Tibial nerve (tissue), 4 donors: Measurements from ENCODE around the gene FBLIM1. TPM values are rescaled to one million over a fixed set of nuclear protein-coding genes. Genes with fewer than 3 reads are reported as not detected.

Experiments used
- DNase-seq, 2 donors: peaks; one replicate each; pipeline ENCODE4 v3.0.0-alpha.2; 2019; ENCODE audit warnings: low spot score in 2 of 2
- H3K27ac ChIP-seq, 4 donors: fragments of 200-600 bp; sonication (generic) in 3 of 4; one replicate each; pipeline ENCODE4 v1.5.1; 2017 to 2019; ENCODE audit warnings: mild to moderate bottlenecking in 1 of 4
- H3K27me3 ChIP-seq, 2 donors: fragments of 200-600 bp; sonication (generic) in 1 of 2; one replicate each; pipeline versions ENCODE4 v1.5.1 to v1.6.0; 2017 to 2019
- H3K36me3 ChIP-seq, 3 donors: fragments of 200-600 bp; sonication (generic); one replicate each; pipeline ENCODE4 v1.5.1; 2018 to 2019
- H3K4me1 ChIP-seq, 4 donors: fragments of 200-600 bp; sonication (generic) in 3 of 4; one replicate each; pipeline ENCODE4 v1.5.1; 2017 to 2019
- H3K4me3 ChIP-seq, 4 donors: fragments of 200-600 bp; sonication (generic) in 3 of 4; one replicate each; pipeline ENCODE4 v1.5.1; 2017 to 2019; ENCODE audit warnings: mild to moderate bottlenecking in 1 of 4, moderate library complexity in 1 of 4
- H3K9me3 ChIP-seq, 4 donors: fragments of 200-600 bp; sonication (generic) in 3 of 4; one replicate each; pipeline ENCODE4 v1.5.1; 2017 to 2019
- CTCF ChIP-seq, 5 experiments: fragments of 200-600 bp in 3 of 5; fragments of 450-650 bp in 2 of 5; sonication (generic) in 3 of 5; IDR thresholded peaks; one replicate each; pipeline ENCODE4 v1.5.1; 2016 to 2019; ENCODE audit warnings: antibody characterized with exemption in 5 of 5, mild to moderate bottlenecking in 3 of 5, moderate library complexity in 2 of 5
- EP300 ChIP-seq, 2 donors: sonication (generic); formaldehyde crosslinking; IDR thresholded peaks; one replicate each; pipeline ENCODE4 v1.6.1; 2017; ENCODE audit warnings: antibody characterized with exemption in 2 of 2, mild to moderate bottlenecking in 1 of 2
- POLR2A ChIP-seq, 2 donors: fragments of 450-650 bp; IDR thresholded peaks; one replicate each; pipeline ENCODE4 v1.6.1; 2017; ENCODE audit warnings: antibody characterized with exemption in 2 of 2, mild to moderate bottlenecking in 2 of 2, moderate library complexity in 2 of 2
- WGBS, 2 donors: methylation state at CpG; one replicate each; pipeline ENCODE4 v1.1.5; 2018; 5-methylcytosine and 5-hydroxymethylcytosine counted together
- total RNA-seq, 4 donors: library from RNA; depleted of rRNA; stranded (reverse); fragments of >200 nt; gene quantifications; one replicate each; pipeline ENCODE4 v1.1.0, GENCODE V29; 2016

The FBLIM1 gene
- total RNA-seq, 4 donors from 2014 or later: 33.3 to 46.5 (median 44.1) TPM

GRCh38 chr1:15717418-15718125, 41.0 kb upstream of the FBLIM1 start:
- no peak overlapping the region for H3K4me3 ChIP-seq
- TF ChIP-seq CTCF (IDR thresholded peaks at IDR 0.05) (no peak), POLR2A (IDR thresholded peaks at IDR 0.05) (no peak), EP300 (IDR thresholded peaks at IDR 0.05) (no peak)
- WGBS, 2 donors: 89 to 90% methylated on average over 9 to 11 of the region's 11 CpGs
- H3K27ac ChIP-seq: no peak overlapping the region
- H3K36me3 ChIP-seq: peaks cover 0 to 68% (median 17%) of the 10 kb centered on the region in 3 donors
- H3K27me3 ChIP-seq: no peaks in the 10 kb centered on the region
- H3K9me3 ChIP-seq: no peaks in the 10 kb centered on the region
- no peak for DNase-seq
- H3K4me1 ChIP-seq: peaks cover 0 to 25% (median 12%) of the 10 kb centered on the region in 4 donors

- DNase-seq: no peak
- Histone ChIP-seq H3K9me3 (no peaks in the 10 kb centered on the region), H3K36me3 (peaks cover 0 to 74% (median 17%) of the 10 kb centered on the region in 3 donors), H3K27ac (no peak overlapping the region), H3K4me1 (peaks cover 0 to 25% (median 12%) of the 10 kb centered on the region in 4 donors), H3K27me3 (no peaks in the 10 kb centered on the region), H3K4me3 (no peak overlapping the region)
- WGBS, 2 donors: 90 to 92% methylated on average over 8 of the region's 8 CpGs
- TF ChIP-seq EP300 (IDR thresholded peaks at IDR 0.05): no peak
- TF ChIP-seq POLR2A (IDR thresholded peaks at IDR 0.05): no peak
- TF ChIP-seq CTCF (IDR thresholded peaks at IDR 0.05): no peak
Observed at GRCh38 chr1:15718199-15718601, 40.4 kb upstream of the FBLIM1 start.

- H3K36me3 ChIP-seq: peaks cover 0 to 88% (median 17%) of the 10 kb centered on the region in 3 donors
- H3K27me3 ChIP-seq: no peaks in the 10 kb centered on the region
- no peak overlapping the region for H3K27ac ChIP-seq
- H3K9me3 ChIP-seq: no peaks in the 10 kb centered on the region
- TF ChIP-seq POLR2A (IDR thresholded peaks at IDR 0.05): no peak
- TF ChIP-seq CTCF (IDR thresholded peaks at IDR 0.05): no peak
- no peak for TF ChIP-seq EP300 (IDR thresholded peaks at IDR 0.05)
- DNase-seq: no peak
- no peak overlapping the region for H3K4me3 ChIP-seq
- 85 to 87% methylated on average over 12 of the region's 12 CpGs for WGBS, 2 donors
- H3K4me1 ChIP-seq: peaks cover 0 to 13% (median 8%) of the 10 kb centered on the region in 4 donors
Observed at GRCh38 chr1:15719381-15720120, 39.0 kb upstream of the FBLIM1 start.

- peaks cover 0 to 16% (median 0%) of the 10 kb centered on the region in 4 donors for H3K4me1 ChIP-seq
- no peaks in the 10 kb centered on the region for H3K27me3 ChIP-seq
- no peak overlapping the region for H3K27ac ChIP-seq
- TF ChIP-seq POLR2A (IDR thresholded peaks at IDR 0.05): no peak
- TF ChIP-seq CTCF (IDR thresholded peaks at IDR 0.05): no peak
- TF ChIP-seq EP300 (IDR thresholded peaks at IDR 0.05): no peak
- 97 to 100% methylated on average over 2 to 3 of the region's 3 CpGs for WGBS, 2 donors
- DNase-seq: no peak
- peaks cover 0 to 99% (median 23%) of the 10 kb centered on the region in 3 donors for H3K36me3 ChIP-seq
- H3K9me3 ChIP-seq: no peaks in the 10 kb centered on the region
- no peak overlapping the region for H3K4me3 ChIP-seq
Observed at GRCh38 chr1:15720861-15721260, 37.7 kb upstream of the FBLIM1 start.

- H3K27ac ChIP-seq: peak overlapping the region in 3 of 4 donors; percentile 2 to 54 (median 7)
- peaks cover 0 to 24% (median 0%) of the 10 kb centered on the region in 4 donors for H3K4me1 ChIP-seq
- WGBS, 2 donors: 95% methylated on average over 4 of the region's 4 CpGs
- no peak overlapping the region for H3K4me3 ChIP-seq
- H3K36me3 ChIP-seq: peaks cover 0 to 99% (median 28%) of the 10 kb centered on the region in 3 donors
- no peaks in the 10 kb centered on the region for H3K27me3 ChIP-seq
- no peak for TF ChIP-seq CTCF (IDR thresholded peaks at IDR 0.05)
- TF ChIP-seq EP300 (IDR thresholded peaks at IDR 0.05): no peak
- no peak for TF ChIP-seq POLR2A (IDR thresholded peaks at IDR 0.05)
- DNase-seq: no peak
- no peaks in the 10 kb centered on the region for H3K9me3 ChIP-seq
Observed at GRCh38 chr1:15722411-15722810, 36.2 kb upstream of the FBLIM1 start.
